NCI-H510A (cell line): ENCODE data around the gene PPIA.
"Not testable (repeated sequence)": the region's sequence is repeated elsewhere in the genome, so short reads cannot be mapped to it uniquely, and the experiment has no call there.

ENCODE experiments used
- DNase-seq: peaks from one replicate; lab custom pipeline; 2025; lab: John Stamatoyannopoulos, UW

PPIA gene

DNA sequence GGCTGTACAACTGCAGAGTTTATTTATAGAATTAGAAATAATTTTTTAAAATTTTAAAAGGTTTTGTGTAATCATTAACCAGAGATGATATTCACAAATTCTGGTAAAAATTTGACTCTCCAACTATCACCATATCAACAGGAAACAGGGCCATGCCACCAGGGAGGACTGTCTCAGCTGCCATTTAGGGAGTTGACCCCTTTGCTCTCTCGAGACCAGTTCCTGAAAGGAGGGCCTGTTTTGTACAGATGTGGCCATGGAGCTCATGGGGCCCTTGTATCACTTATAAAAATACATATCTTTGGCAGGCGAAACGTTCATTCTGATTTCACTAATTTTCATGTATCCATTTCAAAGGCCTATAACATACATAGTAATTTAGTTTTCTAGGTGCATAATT lies 31.1 kb downstream of the PPIA start:
- DNase-seq = no peak

DNA sequence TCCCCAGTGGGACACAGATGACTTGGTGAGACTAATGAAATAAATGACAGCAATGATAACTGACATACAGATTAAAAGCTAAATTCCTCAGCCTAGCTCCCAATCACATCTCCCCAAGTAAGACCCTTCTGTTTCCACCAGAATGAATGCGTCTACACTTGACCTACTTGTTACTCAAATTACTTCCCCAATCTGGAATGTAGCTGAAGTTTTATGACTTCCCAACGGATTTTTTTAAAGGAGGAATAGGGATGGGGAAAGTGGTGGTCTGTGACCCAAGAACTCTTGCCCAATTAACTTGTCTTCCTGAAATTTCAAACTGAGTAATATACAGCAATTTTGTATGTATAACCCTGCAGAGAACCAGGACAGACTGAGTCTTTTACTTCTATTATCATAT lies 42.3 kb downstream of the PPIA start:
- no peak for DNase-seq

DNA sequence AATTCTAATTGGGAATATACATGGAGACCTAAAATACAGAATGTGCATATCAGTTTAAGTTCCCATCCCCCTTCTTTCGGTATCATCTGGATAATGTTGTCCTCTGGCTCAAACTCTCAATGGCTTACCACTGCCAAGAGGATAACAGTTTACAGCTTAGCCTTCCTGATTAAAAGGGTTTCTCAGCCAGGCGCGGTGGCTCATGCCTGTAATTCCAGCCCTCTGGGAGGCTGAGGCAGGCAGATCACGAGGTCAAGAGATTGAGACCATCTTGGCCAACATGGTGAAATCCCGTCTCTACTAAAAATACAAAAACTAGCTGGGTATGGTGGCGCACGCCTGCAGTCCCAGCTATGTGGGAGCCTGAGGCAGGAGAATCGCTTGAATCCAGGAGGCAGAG lies 46.2 kb downstream of the PPIA start:
- DNase-seq = not testable (repeated sequence)

DNA sequence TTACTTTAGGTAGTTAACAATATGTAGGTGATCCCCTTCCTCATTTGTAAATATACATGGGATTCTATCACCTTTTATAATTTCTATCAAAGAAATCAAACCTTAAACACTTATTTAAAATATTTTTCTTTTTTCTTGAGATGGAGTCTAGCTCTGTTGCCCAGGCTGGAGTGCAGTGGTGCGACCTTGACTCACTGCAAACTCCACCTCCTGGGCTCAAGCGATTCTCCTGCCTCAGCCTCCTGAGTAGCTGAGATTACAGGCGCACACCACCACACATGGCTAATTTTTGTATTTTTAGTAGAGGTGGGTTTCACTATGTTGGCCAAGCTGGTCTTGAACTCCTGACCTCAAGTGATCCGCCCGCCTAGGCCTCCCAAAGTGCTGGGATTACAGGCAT lies 47.0 kb downstream of the PPIA start:
- DNase-seq = not testable (repeated sequence)

DNA sequence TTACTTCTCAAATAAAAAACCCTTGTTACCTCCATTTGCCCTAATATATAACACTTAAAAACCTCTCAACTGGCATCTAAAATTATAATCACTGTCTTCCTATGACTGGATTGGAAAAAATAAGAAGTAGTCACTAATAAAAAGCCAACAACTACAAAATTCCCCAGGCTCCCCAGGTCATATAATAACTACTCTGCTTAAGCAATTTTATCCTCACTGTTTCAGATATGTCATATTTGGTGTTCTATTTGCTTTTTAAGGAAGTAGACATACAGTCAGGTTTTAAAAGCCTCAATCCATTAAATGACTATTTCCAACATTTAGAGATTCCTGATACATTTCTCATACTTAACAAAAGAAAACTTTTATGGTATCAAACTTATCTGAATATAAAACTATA lies 49.0 kb downstream of the PPIA start:
- no peak for DNase-seq

DNA sequence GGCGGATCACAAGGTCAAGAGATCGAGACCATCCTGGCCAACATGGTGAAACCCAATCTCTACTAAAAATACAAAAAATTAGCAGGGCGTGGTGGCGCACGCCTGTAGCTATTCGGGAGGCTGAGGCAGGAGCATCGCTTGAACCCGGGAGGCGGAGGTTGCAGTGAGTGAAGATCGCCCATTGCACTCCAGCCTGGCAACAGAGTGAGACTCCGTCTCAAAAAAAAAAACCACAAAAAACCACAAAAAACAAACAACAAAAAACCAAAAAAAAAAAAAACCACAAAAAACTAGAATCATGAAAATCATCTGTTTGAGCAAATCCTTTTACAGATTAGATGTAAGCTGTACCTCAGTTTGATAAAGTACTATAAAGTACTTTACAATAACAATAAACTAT lies 49.9 kb downstream of the PPIA start:
- DNase-seq = not testable (repeated sequence)

DNA sequence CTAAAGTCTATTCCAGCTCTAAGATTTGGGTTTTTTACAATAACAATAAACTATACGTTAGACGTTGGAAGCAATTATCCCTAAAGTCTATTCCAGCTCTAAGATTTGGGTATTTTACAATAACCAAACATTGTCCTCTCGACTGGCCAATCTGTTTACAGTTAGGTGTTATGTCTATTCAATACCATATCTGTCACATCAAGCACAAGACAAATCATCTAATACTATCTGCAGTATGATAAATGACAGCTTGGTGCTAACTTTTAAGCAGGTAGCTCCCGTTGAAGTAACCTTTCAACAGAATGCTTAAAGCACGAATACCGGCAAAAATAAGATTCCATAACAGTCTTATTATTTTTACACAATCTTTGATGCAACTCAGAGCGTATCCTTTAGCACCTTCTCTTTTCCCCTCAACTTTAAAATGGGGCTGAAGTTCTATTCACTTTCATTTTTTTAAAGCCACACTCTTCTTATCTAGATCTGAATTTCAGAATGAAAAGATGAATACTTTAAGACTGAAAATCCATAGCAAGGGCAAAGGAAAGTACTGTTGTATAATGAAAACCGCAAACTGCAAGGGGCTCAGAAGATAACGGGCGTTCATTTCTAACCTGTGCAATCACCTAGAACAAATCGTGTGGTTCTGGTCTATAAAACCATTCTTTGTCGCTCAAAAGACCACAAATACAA lies 50.5 kb downstream of the PPIA start:
- no peak for DNase-seq

DNA sequence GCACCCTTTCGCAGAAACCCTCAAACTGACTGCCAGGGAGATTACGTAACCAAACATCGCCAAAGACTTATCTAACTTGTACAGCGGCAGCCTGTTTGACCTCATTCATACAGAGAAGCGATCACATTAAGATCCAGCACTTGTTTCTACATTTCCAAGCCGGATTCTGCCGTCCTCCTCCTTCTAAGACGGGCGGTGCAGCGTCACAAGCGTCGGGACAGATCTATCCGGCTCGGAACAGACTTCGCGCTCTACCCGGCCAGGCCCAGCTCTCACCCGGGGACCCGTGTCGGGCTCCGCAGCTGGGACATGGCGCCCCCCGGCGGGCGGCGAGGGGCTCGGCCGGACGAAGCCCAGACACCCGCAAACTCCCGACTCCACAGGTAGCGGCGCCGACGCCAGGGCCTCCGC lies 51.0 kb downstream of the PPIA start:
- DNase-seq = peak; percentile 75

DNA sequence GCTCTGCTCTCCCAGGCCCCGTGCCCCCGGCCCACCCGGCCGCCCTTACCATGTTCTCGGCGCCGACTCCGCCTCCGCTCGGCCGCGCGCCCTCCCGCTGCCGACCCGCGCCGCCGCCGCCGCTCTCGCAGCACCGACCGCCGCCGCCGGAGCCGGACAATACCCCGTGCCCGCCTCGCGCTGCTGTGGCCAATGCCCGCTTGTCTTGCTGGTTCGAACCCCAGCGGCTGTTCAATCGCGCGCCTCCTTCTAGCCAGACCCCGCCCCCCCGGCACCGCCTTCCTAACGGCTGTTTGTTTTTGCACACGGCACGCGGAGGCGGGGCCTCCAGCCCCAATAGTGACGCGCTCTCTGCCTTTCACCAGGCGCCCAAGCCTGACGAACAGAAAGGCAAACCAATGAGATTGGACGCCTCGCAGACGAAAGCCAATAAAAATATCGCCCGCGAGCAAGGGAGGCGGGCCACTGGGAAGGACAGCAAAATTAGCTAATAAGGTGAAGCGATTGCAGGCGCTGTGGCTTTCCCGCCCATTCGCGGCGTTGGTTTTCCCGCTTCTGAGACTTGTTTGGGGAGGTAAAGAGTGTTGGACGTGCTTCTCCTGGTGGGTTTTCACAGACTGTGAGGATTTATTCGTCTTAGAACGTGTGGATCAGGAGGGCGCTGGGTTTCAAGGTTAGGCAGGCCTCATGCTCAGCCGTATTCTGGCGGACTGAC lies 51.6 kb downstream of the PPIA start, which contains the start of gene H2AZ2:
Gene H2AZ2, minus strand, starts transcription at position 168 of the 715 bp plus-strand sequence. Its CDS starts 116 bp downstream, at position 52.
- peak; percentile 99 for DNase-seq

DNA sequence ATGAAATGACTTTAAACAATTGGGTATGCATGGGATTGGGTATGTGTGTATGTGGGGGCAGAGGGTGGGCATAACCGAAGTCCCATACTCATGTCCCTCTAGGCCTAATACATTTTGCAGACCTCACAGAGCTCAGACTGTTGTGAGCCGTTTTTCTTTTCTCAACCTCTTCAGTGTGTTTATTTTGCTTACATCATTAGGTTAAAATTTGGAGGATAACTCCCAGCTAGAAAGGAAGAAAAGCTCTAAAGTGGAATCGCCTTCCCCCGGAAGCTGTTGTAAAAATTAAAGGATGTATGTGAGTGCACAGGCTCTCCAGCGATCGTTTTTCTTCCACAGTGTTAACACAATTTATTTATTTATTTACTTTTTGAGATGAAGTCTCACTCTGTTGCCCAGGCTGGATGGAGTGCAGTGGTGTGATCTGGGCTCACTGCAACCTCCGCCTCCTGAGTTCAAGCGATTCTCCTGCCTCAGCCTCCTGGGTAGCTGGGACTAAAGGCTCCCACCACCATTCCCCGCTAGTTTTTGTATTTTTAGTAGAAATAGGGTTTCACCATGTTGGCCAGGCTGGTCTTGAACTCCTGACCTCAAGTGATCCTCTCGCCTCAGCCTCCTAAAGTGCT lies 52.9 kb downstream of the PPIA start:
- DNase-seq = no peak

DNA sequence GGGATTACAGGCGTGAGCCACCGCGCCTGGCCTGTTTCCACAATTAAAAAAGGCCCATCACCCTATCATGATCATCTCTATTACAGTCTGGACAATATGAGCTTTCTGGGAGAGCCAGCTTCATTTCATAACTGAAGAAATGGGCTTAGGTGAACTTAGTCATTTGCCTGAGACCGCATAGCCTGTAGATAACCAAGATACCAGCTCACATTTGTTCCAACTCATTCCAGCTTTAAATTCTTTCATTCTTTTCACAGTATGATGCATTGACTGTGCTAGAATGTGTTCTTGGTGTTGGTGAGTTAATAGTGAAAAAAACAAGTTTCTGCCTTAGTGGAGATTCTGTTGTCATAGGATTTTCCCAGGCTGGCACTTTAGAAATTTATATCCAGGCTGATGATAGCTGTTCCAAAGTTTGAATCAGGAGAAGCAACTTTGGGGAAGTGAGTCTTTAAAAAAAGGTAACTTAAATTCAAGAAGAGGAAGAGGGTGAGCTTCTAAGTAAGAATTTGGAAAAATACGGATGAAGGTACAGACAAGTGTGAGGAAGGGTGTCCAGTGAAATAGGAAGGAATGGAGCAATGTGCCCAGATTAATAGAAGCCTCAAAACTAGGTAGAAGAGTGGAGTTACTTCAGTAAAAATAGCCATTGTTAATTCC lies 53.5 kb downstream of the PPIA start:
- no peak for DNase-seq

DNA sequence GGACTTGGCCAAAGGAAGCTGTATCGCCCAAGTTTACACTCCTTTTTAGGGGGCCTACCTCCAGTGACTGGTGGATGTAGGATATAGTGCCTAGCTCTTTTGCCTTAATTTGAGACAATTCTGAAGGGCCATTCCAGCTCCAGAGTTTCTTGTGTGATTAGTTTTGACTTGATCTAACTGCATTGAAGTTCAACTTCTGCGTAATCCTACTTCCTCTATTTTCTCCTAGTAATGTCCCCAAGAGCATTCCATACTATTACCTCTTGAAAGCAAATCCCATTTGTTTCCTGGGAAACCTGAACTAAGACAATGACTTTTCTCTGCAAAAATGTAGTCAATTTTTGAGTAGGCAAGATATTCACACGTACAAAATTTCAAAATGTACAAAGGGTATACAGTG lies 56.1 kb downstream of the PPIA start:
- no peak for DNase-seq
